A549 (cell line): ENCODE measurements around the gene CELF4. TPM values are rescaled to one million over a fixed set of nuclear protein-coding genes. Genes with fewer than 3 reads are reported as not detected.

Experiments used
- ATAC-seq, 2 experiments: fragments of 200-7000 bp in 1 of 2; fragments of >200 bp in 1 of 2; cut with Nextera tagmentation in 1 of 2; cut with Tn5 transposase in 1 of 2; 3 replicates each; pipeline versions ENCODE4 v1.8.0 to v1.9.1; 2018 to 2020; ENCODE audit warnings: mild to moderate bottlenecking in 1 of 2, moderate library complexity in 1 of 2
- CTCF ChIA-PET: fragments of 300-600 bp; sonication (Branson Sonifier 250); formaldehyde crosslinking; extraction: SDS; loops from one replicate; lab custom pipeline; 2021; ENCODE audit warnings: antibody characterized with exemption, inconsistent platforms; lab: Yijun Ruan, JAX
- POLR2A ChIA-PET: fragments of 350-600 bp; formaldehyde crosslinking; extraction: SDS; loops from one replicate; lab custom pipeline; 2021; ENCODE audit warnings: antibody characterized with exemption, inconsistent platforms; lab: Yijun Ruan, JAX
- DNase-seq, 2 experiments: peaks; one replicate each; pipeline versions ENCODE4 v3.0.0 to v3.0.0-alpha.2; 2011 to 2016; ENCODE audit warnings: low read depth in 1 of 2, low spot score in 1 of 2
- FAIRE-seq: peaks from 2 replicates; lab custom pipeline; 2011; peaks lifted over from hg19 to GRCh38; lab: Jason Lieb, UNC
- H3K27ac ChIP-seq, 2 experiments: fragments of >200 bp; sonication (Bioruptor Twin); formaldehyde crosslinking; 3 replicates each; pipeline ENCODE4 v1.5.1; 2016 to 2017
- H3K4me1 ChIP-seq: fragments of >200 bp; sonication (Bioruptor Twin); formaldehyde crosslinking; 3 replicates; pipeline ENCODE4 v1.6.1; 2016
- H3K4me2 ChIP-seq: fragments of >200 bp; sonication (Bioruptor Twin); formaldehyde crosslinking; 3 replicates; pipeline ENCODE4 v1.6.1; 2016
- H3K4me3 ChIP-seq: fragments of >200 bp; sonication (Bioruptor Twin); formaldehyde crosslinking; 3 replicates; pipeline ENCODE4 v1.5.1; 2016
- H3K9me3 ChIP-seq: fragments of >200 bp; sonication (Bioruptor Twin); formaldehyde crosslinking; 3 replicates; pipeline ENCODE4 v1.6.1; 2016
- BHLHE40 ChIP-seq: IDR thresholded peaks from 2 replicates; pipeline ENCODE4 v1.6.1; 2012; ENCODE audit warnings: low read depth, low read length, inconsistent platforms
- CBX8 ChIP-seq: fragments of 200-600 bp; sonication (generic); IDR thresholded peaks from 2 replicates; pipeline ENCODE4 v1.6.1; 2016
- CEBPB ChIP-seq, 2 experiments: fragments of >200 bp in 1 of 2; sonication (Bioruptor Twin) in 1 of 2; formaldehyde crosslinking in 1 of 2; IDR thresholded peaks; 2 replicates each; pipeline ENCODE4 v1.6.1; 2012 to 2016
- FOSB ChIP-seq: fragments of 250-450 bp; sonication (Bioruptor Pico); IDR thresholded peaks from 2 replicates; pipeline ENCODE4 v1.5.0; 2020; ENCODE audit warnings: mild to moderate bottlenecking, moderate library complexity
- FOXS1 ChIP-seq: fragments of 250-450 bp; sonication (Bioruptor Pico); IDR thresholded peaks from 2 replicates; pipeline ENCODE4 v1.5.0; 2020; ENCODE audit warnings: mild to moderate bottlenecking, moderate library complexity
- HEYL ChIP-seq: fragments of 250-450 bp; sonication (Bioruptor Pico); IDR thresholded peaks from 2 replicates; pipeline ENCODE4 v1.8.0; 2021; ENCODE audit warnings: mild to moderate bottlenecking, moderate library complexity
- JUNB ChIP-seq: fragments of >200 bp; sonication (Bioruptor Twin); formaldehyde crosslinking; IDR thresholded peaks from 2 replicates; pipeline ENCODE4 v1.6.1; 2016
- KDM1A ChIP-seq: fragments of 200-600 bp; sonication (generic); IDR thresholded peaks from 2 replicates; pipeline ENCODE4 v1.6.1; 2016; ENCODE audit warnings: low read depth, mild to moderate bottlenecking
- MYC ChIP-seq: IDR thresholded peaks from 2 replicates; pipeline ENCODE4 v1.6.1; 2012; ENCODE audit warnings: mild to moderate bottlenecking, inconsistent platforms, low read length, improper control_type of control experiment, borderline replicate concordance
- NR3C1 ChIP-seq: fragments of >200 bp; sonication (Bioruptor Twin); formaldehyde crosslinking; IDR thresholded peaks from 3 replicates; pipeline ENCODE4 v1.6.1; 2017
- POLR2A ChIP-seq: IDR thresholded peaks from 2 replicates; pipeline ENCODE4 v1.6.1; 2012; ENCODE audit warnings: mild to moderate bottlenecking, low read length
- POLR2AphosphoS2 ChIP-seq: conservative IDR thresholded peaks from 2 replicates; pipeline ENCODE4 v1.6.1; 2012; ENCODE audit warnings: low read length, improper control_type of control experiment, inconsistent platforms
- RNF2 ChIP-seq: fragments of 200-600 bp; sonication (generic); IDR thresholded peaks from 2 replicates; pipeline ENCODE4 v1.6.1; 2016; ENCODE audit warnings: low read depth, mild to moderate bottlenecking, antibody characterized with exemption, moderate library complexity, borderline replicate concordance
- SMC3 ChIP-seq: fragments of >200 bp; sonication (Bioruptor Twin); formaldehyde crosslinking; IDR thresholded peaks from 3 replicates; pipeline ENCODE4 v1.6.1; 2018; ENCODE audit warnings: inconsistent platforms
- SREBF2 ChIP-seq: fragments of 450-650 bp; IDR thresholded peaks from 2 replicates; pipeline ENCODE4 v1.6.1; 2014; ENCODE audit warnings: mild to moderate bottlenecking, moderate library complexity
- TFCP2L1 ChIP-seq: fragments of 250-450 bp; sonication (Bioruptor Pico); IDR thresholded peaks from 2 replicates; pipeline ENCODE4 v1.5.0; 2021; ENCODE audit warnings: mild to moderate bottlenecking
- TP53 ChIP-seq: fragments of 250-450 bp; sonication (Bioruptor Pico); IDR thresholded peaks from 2 replicates; pipeline ENCODE4 v1.5.0; 2021; ENCODE audit warnings: mild to moderate bottlenecking, moderate library complexity
- ZSCAN20 ChIP-seq: fragments of 250-450 bp; sonication (Bioruptor Pico); IDR thresholded peaks from 2 replicates; pipeline ENCODE4 v1.8.0; 2022; ENCODE audit warnings: mild to moderate bottlenecking, moderate library complexity
- WGBS: methylation state at CpG from one replicate; pipeline ENCODE4 v1.1.6; 2017; ENCODE audit errors: missing lambda C conversion rate; 5-methylcytosine and 5-hydroxymethylcytosine counted together
- polyA plus RNA-seq, 4 experiments: library from polyadenylated mRNA; depleted of rRNA in 3 of 4; stranded (reverse); fragments of >200 nt; fragmentation: RNase III in 1 of 4; extraction: RNeasy Plus Mini Kit Qiagen cat#74134 plus additional on column Dnase treatment in 1 of 4; gene quantifications; 2 replicates in 3 of 4; 3 replicates in 1 of 4; pipeline ENCODE4 v1.2.3, GENCODE V29; 2011 to 2017
- TF ChIP-seq, protein P1 (sequence below): fragments of 200-600 bp; sonication (generic); IDR thresholded peaks from 2 replicates; pipeline ENCODE4 v1.6.1; 2016; ENCODE audit warnings: antibody characterized with exemption, mild to moderate bottlenecking, moderate library complexity
- TF ChIP-seq, protein P2 (sequence below): IDR thresholded peaks from 2 replicates; pipeline ENCODE4 v1.6.1; 2012
- TF ChIP-seq, protein P3 (sequence below): fragments of 150-350 bp; IDR thresholded peaks from 2 replicates; pipeline ENCODE4 v1.6.1; 2014; ENCODE audit warnings: low read depth, mild to moderate bottlenecking, low read length

Gene CELF4
- polyA plus RNA-seq, 2 of the 4 experiments (the other 2 are of a cell fraction): 0.08 TPM; not detected in 1

DNA sequence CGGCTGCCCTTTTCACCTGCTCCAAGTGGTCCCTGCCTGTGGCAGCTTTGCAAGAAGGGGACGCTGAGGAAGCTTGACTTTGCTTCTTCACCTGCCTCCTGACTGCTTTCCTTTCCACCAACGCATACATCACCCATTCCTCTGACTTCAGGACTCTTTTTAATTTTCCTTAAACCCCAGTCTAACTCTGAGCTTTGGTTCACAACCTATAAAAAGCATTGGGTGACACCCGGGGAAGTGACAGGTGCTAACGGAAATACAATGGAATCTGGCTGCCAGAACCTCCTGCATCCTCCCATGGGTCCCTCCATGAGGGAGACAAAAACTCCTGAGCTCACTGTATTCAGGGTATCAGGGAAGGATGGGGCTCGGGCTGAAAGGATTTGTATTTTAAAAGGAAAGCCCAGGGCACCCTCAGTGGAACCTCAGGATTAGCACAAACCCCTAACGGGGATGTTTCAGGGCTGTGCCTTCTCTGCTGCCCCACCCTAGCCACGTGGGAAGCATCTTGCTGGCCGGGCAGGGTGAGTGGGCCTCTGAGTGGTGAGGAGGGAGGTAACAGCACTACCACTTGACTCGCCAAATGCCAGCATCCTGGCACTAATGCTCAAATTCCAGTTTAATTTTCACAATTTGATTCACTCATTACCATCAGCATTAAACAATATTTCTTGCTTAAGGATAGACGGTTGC is 284.8 kb downstream of the CELF4 start:
- DNase-seq (no peak), ATAC-seq (no peak), FAIRE-seq (no peak)
- 5% methylated on average over 10 of the region's 11 CpGs for WGBS
- H3K4me3 ChIP-seq: no peak overlapping the region
- no peaks in the 10 kb centered on the region for H3K9me3 ChIP-seq
- H3K4me2 ChIP-seq: no peak overlapping the region
- H3K27ac ChIP-seq: no peak overlapping the region
- ChIA-PET CTCF (interaction anchor here (1.2 kb wide), 1 partner anchor 220 kb away, joined by 3 read pairs; no protein-coding TSS in a partner anchor), POLR2A (no interaction called here)
- TF ChIP-seq MYC (no peak), POLR2A (no peak), BHLHE40 (no peak), SREBF2 (no peak), CBX8 (no peak), NR3C1 (no peak), CEBPB (IDR thresholded peaks at IDR 0.05) (no peak)
- TF ChIP-seq, protein P1, sequence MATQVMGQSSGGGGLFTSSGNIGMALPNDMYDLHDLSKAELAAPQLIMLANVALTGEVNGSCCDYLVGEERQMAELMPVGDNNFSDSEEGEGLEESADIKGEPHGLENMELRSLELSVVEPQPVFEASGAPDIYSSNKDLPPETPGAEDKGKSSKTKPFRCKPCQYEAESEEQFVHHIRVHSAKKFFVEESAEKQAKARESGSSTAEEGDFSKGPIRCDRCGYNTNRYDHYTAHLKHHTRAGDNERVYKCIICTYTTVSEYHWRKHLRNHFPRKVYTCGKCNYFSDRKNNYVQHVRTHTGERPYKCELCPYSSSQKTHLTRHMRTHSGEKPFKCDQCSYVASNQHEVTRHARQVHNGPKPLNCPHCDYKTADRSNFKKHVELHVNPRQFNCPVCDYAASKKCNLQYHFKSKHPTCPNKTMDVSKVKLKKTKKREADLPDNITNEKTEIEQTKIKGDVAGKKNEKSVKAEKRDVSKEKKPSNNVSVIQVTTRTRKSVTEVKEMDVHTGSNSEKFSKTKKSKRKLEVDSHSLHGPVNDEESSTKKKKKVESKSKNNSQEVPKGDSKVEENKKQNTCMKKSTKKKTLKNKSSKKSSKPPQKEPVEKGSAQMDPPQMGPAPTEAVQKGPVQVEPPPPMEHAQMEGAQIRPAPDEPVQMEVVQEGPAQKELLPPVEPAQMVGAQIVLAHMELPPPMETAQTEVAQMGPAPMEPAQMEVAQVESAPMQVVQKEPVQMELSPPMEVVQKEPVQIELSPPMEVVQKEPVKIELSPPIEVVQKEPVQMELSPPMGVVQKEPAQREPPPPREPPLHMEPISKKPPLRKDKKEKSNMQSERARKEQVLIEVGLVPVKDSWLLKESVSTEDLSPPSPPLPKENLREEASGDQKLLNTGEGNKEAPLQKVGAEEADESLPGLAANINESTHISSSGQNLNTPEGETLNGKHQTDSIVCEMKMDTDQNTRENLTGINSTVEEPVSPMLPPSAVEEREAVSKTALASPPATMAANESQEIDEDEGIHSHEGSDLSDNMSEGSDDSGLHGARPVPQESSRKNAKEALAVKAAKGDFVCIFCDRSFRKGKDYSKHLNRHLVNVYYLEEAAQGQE: no peak
- TF ChIP-seq, protein P2, sequence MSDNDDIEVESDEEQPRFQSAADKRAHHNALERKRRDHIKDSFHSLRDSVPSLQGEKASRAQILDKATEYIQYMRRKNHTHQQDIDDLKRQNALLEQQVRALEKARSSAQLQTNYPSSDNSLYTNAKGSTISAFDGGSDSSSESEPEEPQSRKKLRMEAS: no peak
- no peaks in the 10 kb centered on the region for H3K4me1 ChIP-seq

DNA sequence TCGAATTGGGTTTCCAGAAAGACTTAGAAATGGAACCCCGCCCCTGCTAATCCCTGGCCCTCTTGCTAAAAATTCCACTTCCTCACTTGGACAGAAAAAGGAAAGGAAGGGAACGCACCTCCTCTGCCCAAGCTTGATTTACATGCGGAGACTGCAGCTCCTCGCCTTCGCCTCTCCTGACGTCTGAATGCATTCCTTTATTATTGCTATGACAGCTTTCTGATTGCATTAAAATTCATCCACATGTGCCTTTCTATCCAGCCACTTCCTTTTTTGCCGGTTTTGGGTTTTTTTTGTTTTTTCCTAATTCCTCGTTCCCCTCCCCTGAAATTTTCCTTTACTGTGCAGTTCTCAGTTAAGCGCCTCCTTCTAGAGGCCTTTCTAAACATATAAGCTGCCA is 287.8 kb downstream of the CELF4 start:
- Histone ChIP-seq H3K9me3 (no peaks in the 10 kb centered on the region), H3K27ac (no peak overlapping the region), H3K4me3 (no peak overlapping the region), H3K4me2 (no peak overlapping the region), H3K4me1 (no peaks in the 10 kb centered on the region)
- no peak for FAIRE-seq
- POLR2A ChIA-PET: no interaction called here
- 43% methylated on average over 10 of the region's 10 CpGs for WGBS
- CTCF ChIA-PET: no interaction called here
- TF ChIP-seq SMC3 (no peak), FOSB (no peak), POLR2AphosphoS2 (no peak), TP53 (CRISPR knock-in tag) (no peak), SREBF2 (no peak), TFCP2L1 (no peak), FOXS1 (CRISPR knock-in tag) (no peak), KDM1A (no peak), NR3C1 (no peak)
- TF ChIP-seq, protein P3, sequence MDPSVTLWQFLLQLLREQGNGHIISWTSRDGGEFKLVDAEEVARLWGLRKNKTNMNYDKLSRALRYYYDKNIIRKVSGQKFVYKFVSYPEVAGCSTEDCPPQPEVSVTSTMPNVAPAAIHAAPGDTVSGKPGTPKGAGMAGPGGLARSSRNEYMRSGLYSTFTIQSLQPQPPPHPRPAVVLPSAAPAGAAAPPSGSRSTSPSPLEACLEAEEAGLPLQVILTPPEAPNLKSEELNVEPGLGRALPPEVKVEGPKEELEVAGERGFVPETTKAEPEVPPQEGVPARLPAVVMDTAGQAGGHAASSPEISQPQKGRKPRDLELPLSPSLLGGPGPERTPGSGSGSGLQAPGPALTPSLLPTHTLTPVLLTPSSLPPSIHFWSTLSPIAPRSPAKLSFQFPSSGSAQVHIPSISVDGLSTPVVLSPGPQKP: no peak
- DNase-seq: no peak
- no peak for ATAC-seq

DNA sequence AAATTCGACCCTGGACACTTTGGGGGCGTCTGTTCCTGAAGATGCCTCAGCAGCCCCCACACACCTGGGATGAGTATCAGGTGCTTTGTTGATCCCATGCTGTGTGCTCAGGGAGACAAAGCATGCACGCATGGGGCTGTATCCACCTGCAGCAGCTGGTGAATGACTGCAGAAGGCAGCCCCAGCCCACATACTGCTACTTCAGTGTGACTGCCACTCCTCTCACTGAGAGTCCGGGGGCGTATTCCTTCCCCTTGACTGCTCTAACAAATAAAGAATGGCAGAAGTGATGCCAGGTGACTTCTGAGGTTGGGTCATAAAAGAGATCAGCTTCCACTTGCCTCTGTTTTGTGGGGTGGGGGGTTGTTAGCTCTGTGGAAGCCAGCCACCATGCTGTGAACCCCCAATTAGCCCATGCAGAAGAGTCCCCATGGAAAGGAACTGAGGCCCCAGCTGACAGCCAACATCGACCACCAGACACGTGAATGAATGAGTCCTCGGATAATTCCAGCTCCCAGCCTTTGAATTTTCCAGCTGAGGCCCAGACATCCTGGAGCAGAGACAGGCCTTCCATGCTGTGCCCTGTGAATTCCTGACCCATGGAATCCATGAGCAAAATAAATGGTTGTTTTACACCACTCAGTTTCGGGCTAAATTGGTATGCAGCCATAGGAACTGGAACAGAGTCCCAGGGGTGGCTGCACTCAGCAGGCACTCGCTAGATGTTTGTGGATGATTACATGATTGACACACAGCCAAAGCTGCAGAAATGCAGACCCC is 289.3 kb downstream of the CELF4 start:
- ChIA-PET POLR2A (no interaction called here), CTCF (no interaction called here)
- no peaks in the 10 kb centered on the region for H3K4me1 ChIP-seq
- no peak for ATAC-seq
- no peak overlapping the region for H3K4me3 ChIP-seq
- no peak for DNase-seq
- no peaks in the 10 kb centered on the region for H3K9me3 ChIP-seq
- no peak overlapping the region for H3K27ac ChIP-seq
- no peak for TF ChIP-seq RNF2
- no peak for TF ChIP-seq ZSCAN20 (CRISPR knock-in tag)
- TF ChIP-seq HEYL (CRISPR knock-in tag): no peak
- no peak for TF ChIP-seq JUNB
- FAIRE-seq: no peak
- 13% methylated on average over 5 of the region's 10 CpGs for WGBS
- no peak overlapping the region for H3K4me2 ChIP-seq
